IMR-90 (cell line): ENCODE data around the gene CFAP221.

Experiments used
- BHLHE40 ChIP-seq: fragments of 150-350 bp; IDR thresholded peaks from 2 replicates; pipeline ENCODE4 v1.6.1; 2016; ENCODE audit warnings: mild to moderate bottlenecking, low read depth, low read length
- CEBPB ChIP-seq: IDR thresholded peaks from 2 replicates; pipeline ENCODE4 v1.6.1; 2012; ENCODE audit warnings: low read depth, low read length, improper control_type of control experiment
- ELK1 ChIP-seq: fragments of 150-350 bp; IDR thresholded peaks from 2 replicates; pipeline ENCODE4 v1.6.1; 2016; ENCODE audit warnings: low read depth, mild to moderate bottlenecking, low read length, moderate library complexity, borderline replicate concordance
- MAFK ChIP-seq: IDR thresholded peaks from 2 replicates; pipeline ENCODE4 v1.6.1; 2012; ENCODE audit warnings: low read depth, low read length, improper control_type of control experiment
- MAZ ChIP-seq: IDR thresholded peaks from 2 replicates; pipeline ENCODE4 v1.6.1; 2012; ENCODE audit warnings: low read depth, mild to moderate bottlenecking, low read length, improper control_type of control experiment, moderate library complexity, borderline replicate concordance
- MXI1 ChIP-seq: IDR thresholded peaks from 2 replicates; pipeline ENCODE4 v1.6.1; 2012; ENCODE audit warnings: low read depth, mild to moderate bottlenecking, low read length, moderate library complexity, borderline replicate concordance
- NFE2L2 ChIP-seq: fragments of 150-350 bp; IDR thresholded peaks from 2 replicates; pipeline ENCODE4 v1.6.1; 2016; ENCODE audit warnings: low read depth, mild to moderate bottlenecking, low read length
- POLR2A ChIP-seq: IDR thresholded peaks from 2 replicates; pipeline ENCODE4 v1.6.1; 2012; ENCODE audit warnings: mild to moderate bottlenecking, low read depth, low read length
- RAD21 ChIP-seq: IDR thresholded peaks from 2 replicates; pipeline ENCODE4 v1.6.1; 2012; ENCODE audit warnings: low read length, improper control_type of control experiment
- RCOR1 ChIP-seq: IDR thresholded peaks from 2 replicates; pipeline ENCODE4 v1.6.1; 2012; ENCODE audit warnings: mild to moderate bottlenecking, low read length, improper control_type of control experiment; ENCODE audit not compliant: insufficient replicate concordance
- RFX5 ChIP-seq: IDR thresholded peaks from 2 replicates; pipeline ENCODE4 v1.8.0; 2012; ENCODE audit warnings: low read depth, mild to moderate bottlenecking, low read length, moderate library complexity
- SMC3 ChIP-seq: fragments of 150-350 bp; IDR thresholded peaks from 2 replicates; pipeline ENCODE4 v1.6.1; 2016; ENCODE audit warnings: low read depth, mild to moderate bottlenecking, antibody characterized with exemption, low read length, moderate library complexity
- TF ChIP-seq, protein P1 (sequence below): conservative IDR thresholded peaks from 2 replicates; pipeline ENCODE4 v1.5.1; 2012; ENCODE audit warnings: mild to moderate bottlenecking, low read depth, low read length, improper control_type of control experiment
- TF ChIP-seq, protein P2 (sequence below): fragments of 150-350 bp; IDR thresholded peaks from 2 replicates; pipeline ENCODE4 v1.6.1; 2017; ENCODE audit warnings: mild to moderate bottlenecking, antibody characterized with exemption, low read length, low read depth

GRCh38 chr2:119644186-119644585, 99.9 kb downstream of the CFAP221 start:
- TF ChIP-seq, protein P1, sequence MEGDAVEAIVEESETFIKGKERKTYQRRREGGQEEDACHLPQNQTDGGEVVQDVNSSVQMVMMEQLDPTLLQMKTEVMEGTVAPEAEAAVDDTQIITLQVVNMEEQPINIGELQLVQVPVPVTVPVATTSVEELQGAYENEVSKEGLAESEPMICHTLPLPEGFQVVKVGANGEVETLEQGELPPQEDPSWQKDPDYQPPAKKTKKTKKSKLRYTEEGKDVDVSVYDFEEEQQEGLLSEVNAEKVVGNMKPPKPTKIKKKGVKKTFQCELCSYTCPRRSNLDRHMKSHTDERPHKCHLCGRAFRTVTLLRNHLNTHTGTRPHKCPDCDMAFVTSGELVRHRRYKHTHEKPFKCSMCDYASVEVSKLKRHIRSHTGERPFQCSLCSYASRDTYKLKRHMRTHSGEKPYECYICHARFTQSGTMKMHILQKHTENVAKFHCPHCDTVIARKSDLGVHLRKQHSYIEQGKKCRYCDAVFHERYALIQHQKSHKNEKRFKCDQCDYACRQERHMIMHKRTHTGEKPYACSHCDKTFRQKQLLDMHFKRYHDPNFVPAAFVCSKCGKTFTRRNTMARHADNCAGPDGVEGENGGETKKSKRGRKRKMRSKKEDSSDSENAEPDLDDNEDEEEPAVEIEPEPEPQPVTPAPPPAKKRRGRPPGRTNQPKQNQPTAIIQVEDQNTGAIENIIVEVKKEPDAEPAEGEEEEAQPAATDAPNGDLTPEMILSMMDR = no peak
- TF ChIP-seq MAZ = no peak
- TF ChIP-seq POLR2A = no peak
- TF ChIP-seq MAFK = no peak
- TF ChIP-seq, protein P2, sequence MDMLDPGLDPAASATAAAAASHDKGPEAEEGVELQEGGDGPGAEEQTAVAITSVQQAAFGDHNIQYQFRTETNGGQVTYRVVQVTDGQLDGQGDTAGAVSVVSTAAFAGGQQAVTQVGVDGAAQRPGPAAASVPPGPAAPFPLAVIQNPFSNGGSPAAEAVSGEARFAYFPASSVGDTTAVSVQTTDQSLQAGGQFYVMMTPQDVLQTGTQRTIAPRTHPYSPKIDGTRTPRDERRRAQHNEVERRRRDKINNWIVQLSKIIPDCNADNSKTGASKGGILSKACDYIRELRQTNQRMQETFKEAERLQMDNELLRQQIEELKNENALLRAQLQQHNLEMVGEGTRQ = no peak
- no peak for TF ChIP-seq BHLHE40
- no peak for TF ChIP-seq ELK1
- no peak for TF ChIP-seq SMC3
- no peak for TF ChIP-seq NFE2L2
- TF ChIP-seq RCOR1 = no peak
- no peak for TF ChIP-seq RFX5
- TF ChIP-seq RAD21 = no peak
- TF ChIP-seq CEBPB = no peak
- no peak for TF ChIP-seq MXI1
